Stimulated activated naive CD8-positive, alpha-beta T cell treated with anti-CD3 and anti-CD28 coated beads, Interleukin-15, amount 100 ng/mL, for 72 hours (primary cell): ENCODE data around the gene SKI.
A peak's percentile ranks its signal among the peaks of the same experiment; 100 is the strongest.

ENCODE experiments used
- ATAC-seq: fragments of 150-1000 bp; cut with Tn5 transposase; 2 replicates; pipeline ENCODE4 v1.10.0; 2021; ENCODE audit warnings: mild to moderate bottlenecking, moderate library complexity
- DNase-seq, 2 donors: peaks; one replicate each; pipeline ENCODE4 v3.0.0; 2021 to 2022
- H3K27ac Mint-ChIP-seq, 2 donors: one replicate each; pipeline ENCODE4 v1.8.0; 2022; ENCODE audit warnings: mild to moderate bottlenecking in 2 of 2, mixed read lengths in 2 of 2, moderate library complexity in 2 of 2
- H3K27me3 Mint-ChIP-seq: one replicate; pipeline ENCODE4 v1.8.0; 2022; ENCODE audit warnings: mixed read lengths
- H3K4me1 Mint-ChIP-seq: one replicate; pipeline ENCODE4 v1.8.0; 2022; ENCODE audit warnings: mild to moderate bottlenecking, mixed read lengths
- H3K4me3 Mint-ChIP-seq, 2 donors: one replicate each; pipeline ENCODE4 v1.8.0; 2022; ENCODE audit warnings: mild to moderate bottlenecking in 2 of 2, mixed read lengths in 2 of 2, moderate library complexity in 1 of 2
- H3K9me3 Mint-ChIP-seq, 2 donors: one replicate each; pipeline ENCODE4 v1.8.0; 2022; ENCODE audit warnings: mixed read lengths in 2 of 2

The SKI gene

GRCh38 chr1:2212532-2213491, 15.3 kb upstream of the SKI start:
- peaks cover 22% of the 10 kb centered on the region for H3K4me1 Mint-ChIP-seq
- H3K4me3 Mint-ChIP-seq: peak overlapping the region; percentile 37 to 65
- ATAC-seq (peak; percentile 56), DNase-seq (peak in 1 of 2 donors; percentile 50)
- H3K27me3 Mint-ChIP-seq: no peaks in the 10 kb centered on the region
- no peaks in the 10 kb centered on the region for H3K9me3 Mint-ChIP-seq
- H3K27ac Mint-ChIP-seq: no peak overlapping the region

DNA sequence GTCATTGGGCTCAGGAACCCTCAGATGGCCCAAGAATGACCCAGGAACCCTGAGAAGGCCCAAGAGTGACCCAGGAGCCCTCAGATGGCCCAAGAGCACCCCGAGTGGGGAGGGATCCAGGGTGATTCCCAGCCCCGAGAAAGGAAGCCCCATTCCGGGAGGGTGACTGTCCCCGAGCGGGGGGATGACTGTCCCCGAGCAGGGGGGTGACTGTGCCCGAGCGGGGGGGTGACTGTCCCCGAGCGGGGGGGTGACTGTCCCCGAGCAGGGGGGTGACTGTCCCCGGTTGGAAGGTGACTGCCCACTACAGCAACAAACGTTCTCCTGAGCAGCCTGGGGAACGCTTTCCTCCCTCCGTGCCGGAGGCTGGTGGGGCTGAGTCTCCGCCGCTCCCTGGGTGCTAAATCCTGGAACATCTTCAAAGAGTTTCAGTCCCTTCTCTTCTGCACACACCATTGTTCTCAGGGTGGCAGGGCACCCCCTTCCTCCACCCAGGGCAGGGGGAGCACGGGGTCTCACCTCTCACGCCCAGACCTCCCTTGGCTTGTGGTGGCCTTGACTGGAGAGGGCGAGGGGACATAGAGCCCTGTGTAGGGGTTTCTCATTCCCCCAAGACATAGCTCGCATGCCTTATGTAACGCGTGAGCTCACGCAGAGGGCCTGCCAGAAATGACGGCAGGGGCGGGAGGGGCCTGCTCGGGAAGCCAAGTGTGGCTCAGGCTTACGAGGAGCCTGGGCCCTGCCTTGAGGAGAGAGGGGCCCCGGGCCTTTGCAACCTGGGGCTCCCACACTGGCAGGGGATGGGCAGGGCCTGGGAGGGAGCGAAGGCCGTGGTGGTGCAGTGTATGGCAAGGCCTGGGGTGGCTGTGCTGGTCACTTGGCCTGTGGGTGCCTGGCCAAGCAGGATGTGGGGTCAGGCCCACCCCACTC, 14.3 kb upstream of the SKI start:
- Mint-ChIP-seq H3K9me3 (peaks cover 0 to 3% of the 10 kb centered on the region in 2 donors), H3K4me1 (peaks cover 22% of the 10 kb centered on the region), H3K4me3 (no peak overlapping the region), H3K27ac (no peak overlapping the region), H3K27me3 (no peaks in the 10 kb centered on the region)
- ATAC-seq: no peak
- DNase-seq: no peak

- no peak for DNase-seq
- H3K4me1 Mint-ChIP-seq: peaks cover 22% of the 10 kb centered on the region
- H3K27ac Mint-ChIP-seq: no peak overlapping the region
- no peaks in the 10 kb centered on the region for H3K27me3 Mint-ChIP-seq
- H3K9me3 Mint-ChIP-seq: peaks cover 0 to 9% of the 10 kb centered on the region in 2 donors
- H3K4me3 Mint-ChIP-seq: no peak overlapping the region
- peak; percentile 11 for ATAC-seq
Measured at GRCh38 chr1:2214541-2215241, 13.4 kb upstream of the SKI start.

- peaks cover 22% of the 10 kb centered on the region for H3K4me1 Mint-ChIP-seq
- no peak overlapping the region for H3K4me3 Mint-ChIP-seq
- H3K27ac Mint-ChIP-seq: no peak overlapping the region
- DNase-seq (no peak), ATAC-seq (peak; percentile 22)
- no peaks in the 10 kb centered on the region for H3K27me3 Mint-ChIP-seq
- peaks cover 0 to 9% of the 10 kb centered on the region in 2 donors for H3K9me3 Mint-ChIP-seq
Measured at GRCh38 chr1:2215329-2215728, 12.8 kb upstream of the SKI start.

DNA sequence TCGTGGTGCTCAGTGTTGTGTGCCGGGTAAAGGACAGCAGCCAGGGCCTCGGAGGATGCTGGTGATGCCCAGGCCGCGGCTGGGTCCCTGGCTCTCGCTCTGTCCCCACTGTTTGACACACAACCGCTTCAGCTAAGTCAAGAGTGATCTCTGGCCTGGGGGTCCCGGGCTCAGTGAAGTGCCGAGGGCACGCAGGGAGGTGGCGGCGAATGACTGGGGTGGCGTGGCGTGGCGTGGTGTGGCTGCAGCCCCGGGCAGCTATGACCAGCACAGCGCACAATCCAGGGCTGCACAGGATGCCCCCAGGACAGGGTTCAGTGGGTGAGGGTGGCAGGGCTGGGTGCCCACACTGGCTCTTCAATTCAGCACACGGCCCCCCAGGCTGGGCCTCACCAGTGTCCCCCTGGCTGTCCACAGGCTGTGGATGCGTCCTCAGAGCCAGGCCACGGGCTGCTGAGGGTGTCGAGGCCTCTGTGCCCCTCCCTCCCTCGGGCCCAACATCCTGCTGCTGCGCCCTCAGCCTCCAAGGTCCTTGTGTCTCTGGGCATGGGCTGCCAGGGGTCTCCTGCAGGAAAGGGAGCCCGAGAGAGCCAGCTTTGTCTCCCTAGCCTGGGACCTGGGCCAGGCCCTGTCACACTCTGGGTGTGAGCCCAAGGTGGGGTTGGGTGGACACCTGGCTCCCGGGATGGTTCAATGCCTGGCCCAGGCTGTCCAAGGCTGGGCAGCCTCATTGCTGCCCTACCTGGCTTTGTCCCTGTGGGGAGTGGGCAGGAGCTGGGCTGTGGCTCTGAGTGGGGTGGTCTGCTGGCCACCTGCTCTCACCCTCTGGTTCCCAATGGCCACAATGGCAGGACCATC, 12.0 kb upstream of the SKI start:
- DNase-seq: no peak
- peaks cover 0 to 9% of the 10 kb centered on the region in 2 donors for H3K9me3 Mint-ChIP-seq
- peaks cover 22% of the 10 kb centered on the region for H3K4me1 Mint-ChIP-seq
- H3K27ac Mint-ChIP-seq: no peak overlapping the region
- no peaks in the 10 kb centered on the region for H3K27me3 Mint-ChIP-seq
- no peak overlapping the region for H3K4me3 Mint-ChIP-seq
- ATAC-seq: no peak

DNA sequence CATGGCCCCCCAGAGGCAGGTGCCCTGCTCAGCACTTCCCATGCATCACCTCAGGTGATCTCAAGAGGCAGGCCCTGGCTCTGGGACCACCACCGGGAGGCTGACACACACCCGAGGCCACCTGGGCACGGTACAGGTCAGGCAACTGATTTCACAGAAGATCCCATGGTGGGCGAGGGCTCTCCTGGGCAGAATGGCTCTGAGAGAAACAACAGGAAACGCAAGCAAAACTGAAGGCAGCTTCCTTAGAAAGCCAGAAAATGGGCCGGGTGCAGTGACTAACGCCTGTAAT, 11.4 kb upstream of the SKI start:
- H3K9me3 Mint-ChIP-seq: peaks cover 0 to 9% of the 10 kb centered on the region in 2 donors
- H3K4me3 Mint-ChIP-seq: no peak overlapping the region
- no peak for DNase-seq
- ATAC-seq: no peak
- no peak overlapping the region for H3K27ac Mint-ChIP-seq
- peaks cover 22% of the 10 kb centered on the region for H3K4me1 Mint-ChIP-seq
- no peaks in the 10 kb centered on the region for H3K27me3 Mint-ChIP-seq

- Mint-ChIP-seq H3K27ac (peak overlapping the region in 1 of 2 donors; percentile 89), H3K27me3 (peaks cover 4% of the 10 kb centered on the region), H3K4me1 (peaks cover 3% of the 10 kb centered on the region), H3K9me3 (peaks cover 0 to 9% of the 10 kb centered on the region in 2 donors), H3K4me3 (no peak overlapping the region)
- DNase-seq: no peak
- ATAC-seq: no peak
Measured at GRCh38 chr1:2221271-2221670, 6.8 kb upstream of the SKI start.

- Mint-ChIP-seq H3K9me3 (peaks cover 0 to 2% of the 10 kb centered on the region in 2 donors), H3K4me3 (no peak overlapping the region), H3K27me3 (peaks cover 9% of the 10 kb centered on the region), H3K4me1 (peaks cover 8% of the 10 kb centered on the region), H3K27ac (no peak overlapping the region)
- DNase-seq (no peak), ATAC-seq (no peak)
Measured at GRCh38 chr1:2224170-2224584, 3.9 kb upstream of the SKI start.

- H3K27me3 Mint-ChIP-seq: peaks cover 9% of the 10 kb centered on the region
- ATAC-seq (no peak), DNase-seq (no peak)
- no peak overlapping the region for H3K27ac Mint-ChIP-seq
- H3K9me3 Mint-ChIP-seq: no peaks in the 10 kb centered on the region
- H3K4me1 Mint-ChIP-seq: peaks cover 14% of the 10 kb centered on the region
- H3K4me3 Mint-ChIP-seq: no peak overlapping the region
Measured at GRCh38 chr1:2224631-2225428, 3.3 kb upstream of the SKI start.

GRCh38 chr1:2226525-2227345, 1.4 kb upstream of the SKI start:
- H3K4me1 Mint-ChIP-seq: peaks cover 29% of the 10 kb centered on the region
- DNase-seq (no peak), ATAC-seq (no peak)
- peak overlapping the region in 1 of 2 donors; percentile 42 for H3K27ac Mint-ChIP-seq
- H3K4me3 Mint-ChIP-seq: peak overlapping the region; percentile 49 to 72
- peaks cover 9% of the 10 kb centered on the region for H3K27me3 Mint-ChIP-seq
- H3K9me3 Mint-ChIP-seq: no peaks in the 10 kb centered on the region

GRCh38 chr1:2227346-2228156, 568 bp upstream of the SKI start:
- H3K9me3 Mint-ChIP-seq: no peaks in the 10 kb centered on the region
- H3K27ac Mint-ChIP-seq: peak overlapping the region in 1 of 2 donors; percentile 47
- peaks cover 37% of the 10 kb centered on the region for H3K4me1 Mint-ChIP-seq
- H3K4me3 Mint-ChIP-seq: peak overlapping the region; percentile 62 to 67
- ATAC-seq (peak; percentile 87), DNase-seq (peak; percentile 97 to 99)
- H3K27me3 Mint-ChIP-seq: peaks cover 9% of the 10 kb centered on the region

- H3K4me1 Mint-ChIP-seq: peaks cover 48% of the 10 kb centered on the region
Measured at GRCh38 chr1:2228694-2229036, 546 bp downstream of the SKI start.

More at GRCh38 chr1:2228694-2229036, 546 bp downstream of the SKI start:
- H3K27ac Mint-ChIP-seq: peak overlapping the region in 1 of 2 donors; percentile 97
- ATAC-seq (no peak), DNase-seq (no peak)
- peaks cover 9% of the 10 kb centered on the region for H3K27me3 Mint-ChIP-seq
- H3K4me3 Mint-ChIP-seq: peak overlapping the region; percentile 94 to 98
- no peaks in the 10 kb centered on the region for H3K9me3 Mint-ChIP-seq
